ENCODE results near the gene UBXN6. TPM values are rescaled to one million over a fixed set of nuclear protein-coding genes. Genes with fewer than 3 reads are reported as not detected.

UBXN6 gene
- total and polyA plus RNA-seq, 10 donors = 72.3 to 146 (median 91.4) TPM

DNA sequence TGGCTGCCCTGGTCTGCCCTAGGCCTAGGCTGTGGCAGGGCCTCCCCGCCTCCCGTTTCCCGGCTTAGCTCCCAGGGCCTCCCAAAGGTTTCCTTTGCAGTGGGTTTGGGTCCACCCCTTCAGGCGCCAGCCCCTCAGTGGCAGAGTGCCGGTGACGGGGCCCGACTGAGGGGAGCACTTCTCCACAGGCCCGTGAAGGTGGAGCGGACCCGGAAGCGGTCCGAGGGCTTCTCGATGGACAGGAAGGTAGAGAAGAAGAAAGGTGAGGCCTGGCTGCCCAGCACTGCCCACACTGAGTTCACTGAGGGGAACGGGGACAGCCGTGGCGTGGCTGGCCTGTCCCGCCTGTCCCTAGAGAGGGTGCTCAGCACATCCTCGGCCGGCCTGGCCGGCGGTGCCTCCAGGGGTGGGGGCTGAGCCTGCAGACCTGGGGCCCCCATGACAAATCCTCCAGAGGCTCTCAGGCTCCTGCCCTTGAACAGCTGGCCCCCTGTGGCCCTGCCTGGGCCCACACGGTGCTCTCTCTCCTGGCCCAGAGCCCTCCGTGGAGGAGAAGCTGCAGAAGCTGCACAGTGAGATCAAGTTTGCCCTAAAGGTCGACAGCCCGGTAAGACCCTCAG lies 40.3 kb upstream of the UBXN6 start:
- Histone ChIP-seq H3K4me1 (no peaks in the 10 kb centered on the region), H3K27ac (no peak overlapping the region), H3K36me3 (peaks cover 0 to 99% (median 90%) of the 10 kb centered on the region in 6 donors), H3K9me3 (no peaks in the 10 kb centered on the region), H3K4me3 (no peak overlapping the region), H3K27me3 (replicated peaks in 1 of 7) (no peaks in the 10 kb centered on the region)
- no peak for DNase-seq
- intact Hi-C loops (cut with DNase I; ENCODE audit: low total_unique reads) = no loop called here
- 92 to 96% (median 92%) methylated on average over 18 to 25 of the region's 25 CpGs for WGBS, 5 donors
- peak in 1 of 3 donors; percentile 8 for TF ChIP-seq POLR2AphosphoS5 (IDR thresholded peaks at IDR 0.05)
- no peak for TF ChIP-seq CTCF (IDR thresholded peaks at IDR 0.05 in 8 of 11, conservative IDR thresholded peaks at IDR 0.05 in 3 of 11)

DNA sequence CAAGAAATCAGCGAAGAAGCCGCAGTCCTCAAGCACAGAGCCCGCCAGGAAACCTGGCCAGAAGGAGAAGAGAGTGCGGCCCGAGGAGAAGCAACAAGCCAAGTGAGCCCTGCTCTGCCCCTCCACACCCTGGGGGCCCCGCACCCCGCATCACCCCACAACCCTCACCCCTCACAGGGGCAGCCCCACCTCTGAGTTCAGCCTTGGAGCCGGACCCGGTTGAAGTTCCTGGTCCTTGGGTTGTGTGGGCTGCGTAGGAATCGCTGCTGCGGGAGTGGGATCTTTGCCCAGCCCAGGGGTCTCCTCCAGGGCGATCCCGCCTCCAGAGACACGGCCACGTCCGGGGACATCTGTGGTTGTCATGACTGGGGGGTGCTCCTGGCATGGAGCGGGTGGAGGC lies 38.7 kb upstream of the UBXN6 start:
- Histone ChIP-seq H3K9me3 (no peaks in the 10 kb centered on the region), H3K4me1 (no peaks in the 10 kb centered on the region), H3K4me3 (no peak overlapping the region), H3K27me3 (replicated peaks in 1 of 7) (no peaks in the 10 kb centered on the region), H3K27ac (no peak overlapping the region), H3K36me3 (peaks cover 0 to 94% (median 83%) of the 10 kb centered on the region in 6 donors)
- intact Hi-C loops (cut with DNase I; ENCODE audit: low total_unique reads) = no loop called here
- WGBS, 5 donors = 87 to 100% (median 91%) methylated on average over 5 to 18 of the region's 18 CpGs
- no peak for TF ChIP-seq CTCF (IDR thresholded peaks at IDR 0.05 in 8 of 11, conservative IDR thresholded peaks at IDR 0.05 in 3 of 11)
- TF ChIP-seq POLR2A (IDR thresholded peaks at IDR 0.05) = no peak
- no peak for TF ChIP-seq POLR2AphosphoS5 (IDR thresholded peaks at IDR 0.05)
- DNase-seq = no peak

- WGBS, 5 donors = 83 to 94% (median 92%) methylated on average over 12 of the region's 12 CpGs
- no peaks in the 10 kb centered on the region for H3K9me3 ChIP-seq
- H3K27ac ChIP-seq = no peak overlapping the region
- H3K4me3 ChIP-seq = no peak overlapping the region
- H3K36me3 ChIP-seq = peaks cover 0 to 94% (median 77%) of the 10 kb centered on the region in 6 donors
- H3K27me3 ChIP-seq (replicated peaks in 1 of 7) = no peaks in the 10 kb centered on the region
- TF ChIP-seq POLR2A (IDR thresholded peaks at IDR 0.05) (no peak), POLR2AphosphoS5 (IDR thresholded peaks at IDR 0.05) (peak in 1 of 3 donors; percentile 22)
- intact Hi-C loops (cut with DNase I; ENCODE audit: low total_unique reads) = no loop called here
- no peak for DNase-seq
- no peaks in the 10 kb centered on the region for H3K4me1 ChIP-seq
Observed at GRCh38 chr19:4495471-4495870, 37.9 kb upstream of the UBXN6 start.

GRCh38 chr19:4494691-4495064 lies 37.1 kb upstream of the UBXN6 start:
- 92 to 99% (median 97%) methylated on average over 8 of the region's 8 CpGs for WGBS, 5 donors
- H3K27ac ChIP-seq = no peak overlapping the region
- peaks cover 0 to 94% (median 78%) of the 10 kb centered on the region in 6 donors for H3K36me3 ChIP-seq
- H3K4me3 ChIP-seq = no peak overlapping the region
- no peak for DNase-seq
- no peaks in the 10 kb centered on the region for H3K27me3 ChIP-seq (replicated peaks in 1 of 7)
- intact Hi-C loops (cut with DNase I; ENCODE audit: low total_unique reads) = no loop called here
- H3K4me1 ChIP-seq = no peaks in the 10 kb centered on the region
- no peaks in the 10 kb centered on the region for H3K9me3 ChIP-seq
- TF ChIP-seq CTCF (IDR thresholded peaks at IDR 0.05 in 8 of 11, conservative IDR thresholded peaks at IDR 0.05 in 3 of 11) (no peak), POLR2AphosphoS5 (IDR thresholded peaks at IDR 0.05) (no peak), POLR2A (IDR thresholded peaks at IDR 0.05) (no peak)
